CD4-positive, alpha-beta T cell treated with Interferon gamma for 1 hour (primary cell): ENCODE results near the gene CBX1.
"Not testable (repeated sequence)": the region's sequence is repeated elsewhere in the genome, so short reads cannot be mapped to it uniquely, and the experiment has no call there.

Experiments used
- DNase-seq: peaks from one replicate; pipeline ENCODE4 v3.0.0-alpha.2; 2020

CBX1 gene

GRCh38 chr17:48070195-48070594 lies 31.1 kb downstream of the CBX1 start:
- DNase-seq: no peak

- no peak for DNase-seq
Observed at GRCh38 chr17:48068491-48068961, 32.8 kb downstream of the CBX1 start.

GRCh38 chr17:48067808-48068207 lies 33.5 kb downstream of the CBX1 start:
- not testable (repeated sequence) for DNase-seq

GRCh38 chr17:48067245-48067644 lies 34.0 kb downstream of the CBX1 start:
- no peak for DNase-seq

- DNase-seq: no peak
Observed at GRCh38 chr17:48066656-48067055, 34.6 kb downstream of the CBX1 start.

GRCh38 chr17:48066192-48066591 lies 35.1 kb downstream of the CBX1 start:
- no peak for DNase-seq

- no peak for DNase-seq
Observed at GRCh38 chr17:48064638-48065037, 36.6 kb downstream of the CBX1 start.

- no peak for DNase-seq
Observed at GRCh38 chr17:48062273-48062672, 39.0 kb downstream of the CBX1 start.

GRCh38 chr17:48060249-48060648 lies 41.0 kb downstream of the CBX1 start:
- no peak for DNase-seq

- DNase-seq: no peak
Observed at GRCh38 chr17:48059125-48059668, 42.1 kb downstream of the CBX1 start.

- DNase-seq: no peak
Observed at GRCh38 chr17:48058393-48059124, 42.7 kb downstream of the CBX1 start.

GRCh38 chr17:48057626-48058025 lies 43.7 kb downstream of the CBX1 start:
- DNase-seq: no peak

- no peak for DNase-seq
Observed at GRCh38 chr17:48056879-48057278, 44.4 kb downstream of the CBX1 start.

- DNase-seq: no peak
Observed at GRCh38 chr17:48056246-48056745, 45.0 kb downstream of the CBX1 start.

- no peak for DNase-seq
Observed at GRCh38 chr17:48055531-48056245, 45.6 kb downstream of the CBX1 start.

GRCh38 chr17:48054238-48055185 lies 46.8 kb downstream of the CBX1 start:
- DNase-seq: no peak

- no peak for DNase-seq
Observed at GRCh38 chr17:48053758-48054237, 47.5 kb downstream of the CBX1 start.

GRCh38 chr17:48052956-48053757 lies 48.1 kb downstream of the CBX1 start:
- no peak for DNase-seq

GRCh38 chr17:48051706-48052486 lies 49.4 kb downstream of the CBX1 start:
- no peak for DNase-seq

GRCh38 chr17:48051283-48051682 lies 50.0 kb downstream of the CBX1 start:
- DNase-seq: no peak
